GM12878 (cell line): ENCODE measurements around the gene OCIAD2. TPM values are rescaled to one million over a fixed set of nuclear protein-coding genes. Genes with fewer than 3 reads are reported as not detected.

Experiments used
- BHLHE40 ChIP-seq, 2 experiments: fragments of 450-650 bp in 1 of 2; IDR thresholded peaks; 2 replicates each; pipeline ENCODE4 v1.6.1; 2011 to 2017; ENCODE audit warnings: low read depth in 2 of 2, borderline replicate concordance in 1 of 2, improper control_type of control experiment in 1 of 2, low read length in 1 of 2, mild to moderate bottlenecking in 1 of 2
- CHD2 ChIP-seq: IDR thresholded peaks from 2 replicates; pipeline ENCODE4 v1.6.1; 2011; ENCODE audit warnings: low read depth, low read length, improper control_type of control experiment, borderline replicate concordance
- CREM ChIP-seq: IDR thresholded peaks from 2 replicates; pipeline ENCODE4 v1.6.1; 2014; ENCODE audit warnings: antibody characterized with exemption, low read depth
- HCFC1 ChIP-seq: fragments of 150-350 bp; IDR thresholded peaks from 2 replicates; pipeline ENCODE4 v1.6.1; 2014; ENCODE audit warnings: low read length
- HDAC6 ChIP-seq: fragments of 200-600 bp; sonication (generic); IDR thresholded peaks from one replicate; pipeline ENCODE4 v1.8.0; 2017; ENCODE audit warnings: antibody characterized with exemption; ENCODE audit not compliant: unreplicated experiment
- JUNB ChIP-seq: IDR thresholded peaks from 2 replicates; pipeline ENCODE4 v1.6.1; 2016; ENCODE audit warnings: antibody characterized with exemption, mild to moderate bottlenecking
- NFIC ChIP-seq: IDR thresholded peaks from 2 replicates; pipeline ENCODE4 v1.6.1; 2012; ENCODE audit warnings: low read depth, mild to moderate bottlenecking, inconsistent platforms, low read length, moderate library complexity
- NFXL1 ChIP-seq: fragments of 450-650 bp; IDR thresholded peaks from 2 replicates; pipeline ENCODE4 v1.6.1; 2017; ENCODE audit warnings: antibody characterized with exemption, mild to moderate bottlenecking, borderline replicate concordance
- NFYB ChIP-seq: IDR thresholded peaks from 2 replicates; pipeline ENCODE4 v1.6.1; 2011; ENCODE audit warnings: low read depth, mild to moderate bottlenecking, low read length, improper control_type of control experiment, moderate library complexity; ENCODE audit not compliant: insufficient read depth
- NR2C1 ChIP-seq: fragments of 450-650 bp; IDR thresholded peaks from 2 replicates; pipeline ENCODE4 v1.6.1; 2017; ENCODE audit warnings: antibody characterized with exemption, mild to moderate bottlenecking, moderate library complexity
- POLR2AphosphoS2 ChIP-seq: IDR thresholded peaks from 2 replicates; pipeline ENCODE4 v1.6.1; 2011; ENCODE audit warnings: low read depth, mild to moderate bottlenecking, low read length, improper control_type of control experiment, moderate library complexity
- RAD51 ChIP-seq: fragments of 450-650 bp; IDR thresholded peaks from 2 replicates; pipeline ENCODE4 v1.6.1; 2016; ENCODE audit warnings: moderate library complexity, mild to moderate bottlenecking, inconsistent platforms
- RB1 ChIP-seq: fragments of 450-650 bp; formaldehyde crosslinking; IDR thresholded peaks from 2 replicates; pipeline ENCODE4 v1.6.1; 2017; ENCODE audit warnings: mild to moderate bottlenecking, borderline replicate concordance
- SRF ChIP-seq, 2 experiments: IDR thresholded peaks; 2 replicates each; pipeline ENCODE4 v1.6.1; 2011; ENCODE audit warnings: low read depth in 2 of 2, low read length in 2 of 2, mild to moderate bottlenecking in 1 of 2, moderate library complexity in 1 of 2
- TBL1XR1 ChIP-seq: IDR thresholded peaks from 2 replicates; pipeline ENCODE4 v1.6.1; 2012; ENCODE audit warnings: low read depth, low read length, improper control_type of control experiment
- ZNF217 ChIP-seq: fragments of 450-650 bp; IDR thresholded peaks from 2 replicates; pipeline ENCODE4 v1.6.1; 2017; ENCODE audit warnings: antibody characterized with exemption, mild to moderate bottlenecking
- polyA plus RNA-seq, 11 experiments: library from polyadenylated mRNA; depleted of rRNA in 4 of 11; unstranded in 6 of 11; stranded (reverse) in 5 of 11; fragments of >200 nt; fragmentation: Nextera tagmentation in 4 of 11; fragmentation: Illumina TruSeq in 1 of 11; extraction: Ambion mirVana in 4 of 11; extraction: Trizol in 1 of 11; gene quantifications; 1 replicate in 1 of 11; 2 replicates in 10 of 11; pipeline versions ENCODE4 v1.2.1 to v1.2.3, GENCODE V29; 2011 to 2016; ENCODE audit warnings: inconsistent platforms in 2 of 11, missing spikeins in 2 of 11, low read depth in 1 of 11
- total RNA-seq, 4 experiments: library from RNA; depleted of rRNA in 3 of 4; stranded (reverse); fragments of >200 nt in 3 of 4; fragmentation: Illumina TruSeq in 1 of 4; extraction: Trizol in 1 of 4; gene quantifications; 2 replicates each; pipeline versions ENCODE4 v1.2.1 to v1.2.3, GENCODE V29; 2013 to 2021
- TF ChIP-seq, protein P1 (sequence below): fragments of 450-650 bp; IDR thresholded peaks from 2 replicates; pipeline ENCODE4 v1.6.1; 2017; ENCODE audit warnings: mild to moderate bottlenecking, moderate library complexity
- TF ChIP-seq, protein P2 (sequence below): fragments of 450-650 bp; IDR thresholded peaks from 2 replicates; pipeline ENCODE4 v1.6.1; 2016; ENCODE audit warnings: mild to moderate bottlenecking
- TF ChIP-seq, protein P3 (sequence below): IDR thresholded peaks from 2 replicates; pipeline ENCODE4 v1.6.1; 2012; ENCODE audit warnings: low read length, inconsistent platforms
- TF ChIP-seq, protein P4 (sequence below): IDR thresholded peaks from 2 replicates; pipeline ENCODE4 v1.6.1; 2011; ENCODE audit warnings: borderline replicate concordance, low read depth, mild to moderate bottlenecking, moderate library complexity, mixed read lengths, low read length; ENCODE audit not compliant: insufficient read depth; ENCODE audit errors: extremely low read length
- TF ChIP-seq, protein P5 (sequence below): IDR thresholded peaks from 2 replicates; pipeline ENCODE4 v1.6.1; 2011; ENCODE audit warnings: mild to moderate bottlenecking, low read depth, low read length, moderate library complexity; ENCODE audit not compliant: insufficient replicate concordance

The OCIAD2 gene
- total and polyA plus RNA-seq, 10 of the 15 experiments (the other 5 are each of a cell fraction or from before 2014, with no cell fraction given), result 42.4 to 140 (median 70.0) TPM

DNA sequence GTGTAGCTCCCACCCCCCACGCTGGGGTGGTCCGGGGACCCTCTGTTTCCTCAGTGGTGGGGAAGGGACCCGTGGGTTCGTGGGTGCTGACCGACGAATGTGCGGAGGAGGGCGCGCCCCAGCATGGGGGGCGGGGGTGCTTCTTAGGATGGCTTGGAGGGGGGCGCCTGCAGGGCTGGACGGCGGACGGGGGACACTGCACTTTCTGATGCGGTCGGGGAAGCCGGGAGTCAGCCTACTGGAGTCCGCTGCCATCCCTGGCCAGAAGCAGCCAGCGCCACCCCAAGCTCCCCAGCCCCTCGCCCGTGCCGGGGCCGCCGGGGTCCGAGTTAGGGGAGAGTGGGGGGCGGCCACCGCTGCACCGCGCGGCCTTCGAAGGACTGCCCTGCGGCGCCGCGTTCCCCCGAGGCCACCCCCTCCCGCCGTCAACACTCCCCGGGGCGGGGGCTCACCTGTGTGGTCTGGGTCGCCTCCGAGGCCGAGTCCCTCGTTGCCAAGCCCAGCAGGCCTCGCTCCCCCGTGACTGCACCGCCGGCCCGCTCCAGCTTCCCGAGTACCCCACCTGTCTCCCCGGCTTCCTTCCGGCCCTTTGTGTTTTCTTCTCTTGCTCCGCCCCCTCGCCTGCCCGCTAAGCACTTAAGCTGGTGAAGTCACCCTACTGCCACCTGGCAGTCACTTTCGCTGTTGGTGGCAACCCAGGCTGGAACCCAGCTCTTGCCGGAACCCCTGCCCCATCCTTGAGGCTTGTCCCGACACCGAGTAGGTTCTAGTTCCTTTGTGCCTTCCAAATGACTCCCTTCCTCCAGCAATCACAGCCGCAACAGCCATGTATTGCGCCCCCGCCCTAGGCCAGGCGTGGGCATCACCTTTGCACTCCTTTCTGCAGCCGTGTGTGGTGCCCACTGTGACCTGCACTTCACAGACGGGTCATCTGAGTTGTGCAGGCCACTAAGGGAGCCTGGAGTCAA, at the start of gene OCIAD2 (continued):
- TF ChIP-seq, protein P1, sequence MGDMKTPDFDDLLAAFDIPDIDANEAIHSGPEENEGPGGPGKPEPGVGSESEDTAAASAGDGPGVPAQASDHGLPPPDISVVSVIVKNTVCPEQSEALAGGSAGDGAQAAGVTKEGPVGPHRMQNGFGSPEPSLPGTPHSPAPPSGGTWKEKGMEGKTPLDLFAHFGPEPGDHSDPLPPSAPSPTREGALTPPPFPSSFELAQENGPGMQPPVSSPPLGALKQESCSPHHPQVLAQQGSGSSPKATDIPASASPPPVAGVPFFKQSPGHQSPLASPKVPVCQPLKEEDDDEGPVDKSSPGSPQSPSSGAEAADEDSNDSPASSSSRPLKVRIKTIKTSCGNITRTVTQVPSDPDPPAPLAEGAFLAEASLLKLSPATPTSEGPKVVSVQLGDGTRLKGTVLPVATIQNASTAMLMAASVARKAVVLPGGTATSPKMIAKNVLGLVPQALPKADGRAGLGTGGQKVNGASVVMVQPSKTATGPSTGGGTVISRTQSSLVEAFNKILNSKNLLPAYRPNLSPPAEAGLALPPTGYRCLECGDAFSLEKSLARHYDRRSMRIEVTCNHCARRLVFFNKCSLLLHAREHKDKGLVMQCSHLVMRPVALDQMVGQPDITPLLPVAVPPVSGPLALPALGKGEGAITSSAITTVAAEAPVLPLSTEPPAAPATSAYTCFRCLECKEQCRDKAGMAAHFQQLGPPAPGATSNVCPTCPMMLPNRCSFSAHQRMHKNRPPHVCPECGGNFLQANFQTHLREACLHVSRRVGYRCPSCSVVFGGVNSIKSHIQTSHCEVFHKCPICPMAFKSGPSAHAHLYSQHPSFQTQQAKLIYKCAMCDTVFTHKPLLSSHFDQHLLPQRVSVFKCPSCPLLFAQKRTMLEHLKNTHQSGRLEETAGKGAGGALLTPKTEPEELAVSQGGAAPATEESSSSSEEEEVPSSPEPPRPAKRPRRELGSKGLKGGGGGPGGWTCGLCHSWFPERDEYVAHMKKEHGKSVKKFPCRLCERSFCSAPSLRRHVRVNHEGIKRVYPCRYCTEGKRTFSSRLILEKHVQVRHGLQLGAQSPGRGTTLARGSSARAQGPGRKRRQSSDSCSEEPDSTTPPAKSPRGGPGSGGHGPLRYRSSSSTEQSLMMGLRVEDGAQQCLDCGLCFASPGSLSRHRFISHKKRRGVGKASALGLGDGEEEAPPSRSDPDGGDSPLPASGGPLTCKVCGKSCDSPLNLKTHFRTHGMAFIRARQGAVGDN, result peak; percentile 39; the same call in 1 of the 2 replicates
- TF ChIP-seq RB1, result no peak
- TF ChIP-seq NFIC, result no peak
- no peak for TF ChIP-seq TBL1XR1
- no peak for TF ChIP-seq HDAC6
- TF ChIP-seq JUNB, result no peak
- TF ChIP-seq, protein P2, sequence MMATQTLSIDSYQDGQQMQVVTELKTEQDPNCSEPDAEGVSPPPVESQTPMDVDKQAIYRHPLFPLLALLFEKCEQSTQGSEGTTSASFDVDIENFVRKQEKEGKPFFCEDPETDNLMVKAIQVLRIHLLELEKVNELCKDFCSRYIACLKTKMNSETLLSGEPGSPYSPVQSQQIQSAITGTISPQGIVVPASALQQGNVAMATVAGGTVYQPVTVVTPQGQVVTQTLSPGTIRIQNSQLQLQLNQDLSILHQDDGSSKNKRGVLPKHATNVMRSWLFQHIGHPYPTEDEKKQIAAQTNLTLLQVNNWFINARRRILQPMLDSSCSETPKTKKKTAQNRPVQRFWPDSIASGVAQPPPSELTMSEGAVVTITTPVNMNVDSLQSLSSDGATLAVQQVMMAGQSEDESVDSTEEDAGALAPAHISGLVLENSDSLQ, result peak; percentile 59; the same call in 1 of the 2 replicates
- TF ChIP-seq, protein P3, sequence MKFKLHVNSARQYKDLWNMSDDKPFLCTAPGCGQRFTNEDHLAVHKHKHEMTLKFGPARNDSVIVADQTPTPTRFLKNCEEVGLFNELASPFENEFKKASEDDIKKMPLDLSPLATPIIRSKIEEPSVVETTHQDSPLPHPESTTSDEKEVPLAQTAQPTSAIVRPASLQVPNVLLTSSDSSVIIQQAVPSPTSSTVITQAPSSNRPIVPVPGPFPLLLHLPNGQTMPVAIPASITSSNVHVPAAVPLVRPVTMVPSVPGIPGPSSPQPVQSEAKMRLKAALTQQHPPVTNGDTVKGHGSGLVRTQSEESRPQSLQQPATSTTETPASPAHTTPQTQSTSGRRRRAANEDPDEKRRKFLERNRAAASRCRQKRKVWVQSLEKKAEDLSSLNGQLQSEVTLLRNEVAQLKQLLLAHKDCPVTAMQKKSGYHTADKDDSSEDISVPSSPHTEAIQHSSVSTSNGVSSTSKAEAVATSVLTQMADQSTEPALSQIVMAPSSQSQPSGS, result no peak
- TF ChIP-seq, protein P4, sequence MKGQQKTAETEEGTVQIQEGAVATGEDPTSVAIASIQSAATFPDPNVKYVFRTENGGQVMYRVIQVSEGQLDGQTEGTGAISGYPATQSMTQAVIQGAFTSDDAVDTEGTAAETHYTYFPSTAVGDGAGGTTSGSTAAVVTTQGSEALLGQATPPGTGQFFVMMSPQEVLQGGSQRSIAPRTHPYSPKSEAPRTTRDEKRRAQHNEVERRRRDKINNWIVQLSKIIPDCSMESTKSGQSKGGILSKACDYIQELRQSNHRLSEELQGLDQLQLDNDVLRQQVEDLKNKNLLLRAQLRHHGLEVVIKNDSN, result no peak
- TF ChIP-seq HCFC1, result no peak
- no peak for TF ChIP-seq CREM
- TF ChIP-seq NFXL1, result no peak
- TF ChIP-seq ZNF217, result no peak
- TF ChIP-seq RAD51, result no peak
- no peak for TF ChIP-seq POLR2AphosphoS2
- TF ChIP-seq NFYB, result no peak
- no peak for TF ChIP-seq CHD2
- TF ChIP-seq BHLHE40 (IDR thresholded peaks at IDR 0.05; ENCODE audit: borderline replicate concordance in 1 of 2, low read depth in 2 of 2, low read length in 1 of 2), result peak in 1 of 2 experiments; percentile 59; a peak in 1 of 4 replicates
- no peak for TF ChIP-seq NR2C1
- TF ChIP-seq SRF (IDR thresholded peaks at IDR 0.05; ENCODE audit: low read depth in 2 of 2, low read length in 2 of 2), result no peak
- TF ChIP-seq, protein P5, sequence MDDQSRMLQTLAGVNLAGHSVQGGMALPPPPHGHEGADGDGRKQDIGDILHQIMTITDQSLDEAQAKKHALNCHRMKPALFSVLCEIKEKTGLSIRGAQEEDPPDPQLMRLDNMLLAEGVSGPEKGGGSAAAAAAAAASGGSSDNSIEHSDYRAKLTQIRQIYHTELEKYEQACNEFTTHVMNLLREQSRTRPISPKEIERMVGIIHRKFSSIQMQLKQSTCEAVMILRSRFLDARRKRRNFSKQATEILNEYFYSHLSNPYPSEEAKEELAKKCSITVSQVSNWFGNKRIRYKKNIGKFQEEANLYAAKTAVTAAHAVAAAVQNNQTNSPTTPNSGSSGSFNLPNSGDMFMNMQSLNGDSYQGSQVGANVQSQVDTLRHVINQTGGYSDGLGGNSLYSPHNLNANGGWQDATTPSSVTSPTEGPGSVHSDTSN, result no peak
